ENCODE measurements around the gene CPE. TPM values are rescaled to one million over a fixed set of nuclear protein-coding genes. Genes with fewer than 3 reads are reported as not detected.
A peak's percentile ranks its signal among the peaks of the same experiment; 100 is the strongest.

CPE gene
- 8.1 and 9.2 TPM in 2 replicates for total RNA-seq
- polyA plus RNA-seq: 2.2 and 2.7 TPM in 2 replicates
- 2.6 and 2.7 TPM in 2 replicates for polyA plus RNA-seq (2011; cell fraction: cytosol; rRNA removed)
- polyA plus RNA-seq (2011; cell fraction: nucleus; rRNA removed): 1.1 and 1.3 TPM in 2 replicates
- polyA plus RNA-seq (2012): 1.4 and 1.9 TPM in 2 replicates
- polyA minus RNA-seq: 4.4 and 6.5 TPM in 2 replicates
- polyA minus RNA-seq (2011; cell fraction: cytosol; rRNA and poly(A)+ RNA removed): 2.7 TPM
- 0.24 and 0.58 TPM in 2 replicates for polyA minus RNA-seq (2011; cell fraction: nucleus; rRNA and poly(A)+ RNA removed)
- Bru-seq, nascent RNA: percentile 33 among the genes with signal in this experiment
- BruChase-seq, experiment 1, labeled RNA remaining after a 6-hour chase: percentile 31 among the genes with signal in this experiment
- percentile 26 among the genes with signal in this experiment for BruChase-seq, experiment 2, labeled RNA remaining after a 2-hour chase
- long read RNA-seq, transcript CPE-201 (9 exons, 2,421 nt): major isoform, 32 of 33 reads
- long read RNA-seq, partial matches to known transcripts: 0 of 33 reads
- long read RNA-seq, other reads (novel, unspliced or antisense): 1 of 33 reads

DNA sequence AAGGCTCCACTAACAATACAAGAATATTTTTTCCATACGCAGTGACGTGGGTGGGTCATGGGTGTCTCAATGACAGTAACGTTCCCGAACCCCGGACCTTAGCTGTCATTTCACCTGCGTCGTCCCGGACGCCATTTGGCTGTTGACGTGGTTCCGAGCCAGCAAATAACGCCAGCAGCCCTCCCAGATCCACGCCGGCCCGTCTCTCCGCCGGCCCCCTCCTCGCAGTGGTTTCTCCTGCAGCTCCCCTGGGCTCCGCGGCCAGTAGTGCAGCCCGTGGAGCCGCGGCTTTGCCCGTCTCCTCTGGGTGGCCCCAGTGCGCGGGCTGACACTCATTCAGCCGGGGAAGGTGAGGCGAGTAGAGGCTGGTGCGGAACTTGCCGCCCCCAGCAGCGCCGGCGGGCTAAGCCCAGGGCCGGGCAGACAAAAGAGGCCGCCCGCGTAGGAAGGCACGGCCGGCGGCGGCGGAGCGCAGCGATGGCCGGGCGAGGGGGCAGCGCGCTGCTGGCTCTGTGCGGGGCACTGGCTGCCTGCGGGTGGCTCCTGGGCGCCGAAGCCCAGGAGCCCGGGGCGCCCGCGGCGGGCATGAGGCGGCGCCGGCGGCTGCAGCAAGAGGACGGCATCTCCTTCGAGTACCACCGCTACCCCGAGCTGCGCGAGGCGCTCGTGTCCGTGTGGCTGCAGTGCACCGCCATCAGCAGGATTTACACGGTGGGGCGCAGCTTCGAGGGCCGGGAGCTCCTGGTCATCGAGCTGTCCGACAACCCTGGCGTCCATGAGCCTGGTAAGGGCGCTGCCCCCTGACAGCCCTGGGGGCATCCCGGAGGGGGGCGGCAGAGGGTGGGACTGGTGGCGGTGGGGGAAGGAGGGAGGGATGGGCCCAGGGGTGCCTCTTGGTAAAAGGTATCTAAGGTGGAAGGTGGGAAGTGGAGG lies at the start of gene CPE:
CPE (plus strand) TSS at position 264 of the 933 bp plus-strand sequence; CDS start at position 478, 214 bp downstream.
- Histone ChIP-seq H3K36me3 (ENCODE audit: control insufficient read depth in 2 of 2, extremely low read depth in 1 of 2, insufficient read depth in 2 of 2, low read length in 2 of 2) (no peaks in the 10 kb centered on the region), H3K9ac (replicated peaks; ENCODE audit: extremely low read depth, insufficient read depth, low read length) (peak within 1 kb of the TSS; percentile 28), H3K27me3 (ENCODE audit: control insufficient read depth in 2 of 2, insufficient read depth in 2 of 2, low read length in 2 of 2) (peaks cover 2 to 4% of the 10 kb centered on the region in 2 experiments), H3K4me1 (ENCODE audit: control insufficient read depth, extremely low read depth, insufficient read depth, low read length) (peaks cover 4% of the 10 kb centered on the region), H3K4me3 (replicated peaks in 1 of 3; ENCODE audit: insufficient read depth in 1 of 3, low read depth in 1 of 3, low read length in 3 of 3) (peak within 1 kb of the TSS; percentile 30 to 70 (median 49)), H4K20me1 (replicated peaks; ENCODE audit: control insufficient read depth, extremely low read depth, insufficient read depth, low read length) (no peaks in the 10 kb centered on the region), H3K79me2 (ENCODE audit: control insufficient read depth, insufficient read depth, low read length) (no peaks in the 10 kb centered on the region), H3K4me2 (ENCODE audit: insufficient read depth, low read length) (peak within 1 kb of the TSS; percentile 99), H3K9me1 (replicated peaks; ENCODE audit: control insufficient read depth, extremely low read depth, insufficient read depth, low read length) (no peaks in the 10 kb centered on the region), H2AFZ (ENCODE audit: low read depth, low read length) (peak within 1 kb of the TSS; percentile 91), H3K9me3 (replicated peaks; ENCODE audit: control insufficient read depth, insufficient read depth, low read length) (no peaks in the 10 kb centered on the region), H3K27ac (ENCODE audit: insufficient read depth, low read depth, low read length) (no peak within 1 kb of the TSS)
- CTCF ChIA-PET: interaction anchor here (0.9 to 3.7 kb wide), 10 partner anchors 8 to 267 kb away, joined by 3 to 23 read pairs (median 4); partner anchors contain the start of gene TMEM192
- peak; percentile 80 for DNase-seq (ENCODE audit: low read depth, low spot score)
- POLR2A ChIA-PET: no interaction called here
- no TSS peak for BruUV-seq (replicated peaks)
- dilution Hi-C loops (cut with MboI; ENCODE audit: extremely low pct_ligation_motif_present, low sequenced_read_pairs): no loop called here
- intact Hi-C loops (cut with micrococcal nuclease): loop anchor here (1.0 to 10.0 kb wide), 3 partner anchors 52 to 716 kb away; partner anchors contain the start of gene MSMO1
- TF ChIP-seq EZH2 (IDR thresholded peaks at IDR 0.05; ENCODE audit: borderline replicate concordance, low read depth, low read length, severe bottlenecking): no peak
- no peak for TF ChIP-seq MYC (IDR thresholded peaks at IDR 0.05; ENCODE audit: low read depth, low read length)
- TF ChIP-seq, protein P1, sequence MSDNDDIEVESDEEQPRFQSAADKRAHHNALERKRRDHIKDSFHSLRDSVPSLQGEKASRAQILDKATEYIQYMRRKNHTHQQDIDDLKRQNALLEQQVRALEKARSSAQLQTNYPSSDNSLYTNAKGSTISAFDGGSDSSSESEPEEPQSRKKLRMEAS (IDR thresholded peaks at IDR 0.05; ENCODE audit: insufficient read depth, insufficient read length): peak; percentile 13
- no peak for TF ChIP-seq GATA2 (IDR thresholded peaks at IDR 0.05; ENCODE audit: insufficient read depth, insufficient read length, low read depth, low read length)
- no peak for TF ChIP-seq POLR2A (IDR thresholded peaks at IDR 0.05; ENCODE audit: low read depth, low read length)
- TF ChIP-seq, protein P2, sequence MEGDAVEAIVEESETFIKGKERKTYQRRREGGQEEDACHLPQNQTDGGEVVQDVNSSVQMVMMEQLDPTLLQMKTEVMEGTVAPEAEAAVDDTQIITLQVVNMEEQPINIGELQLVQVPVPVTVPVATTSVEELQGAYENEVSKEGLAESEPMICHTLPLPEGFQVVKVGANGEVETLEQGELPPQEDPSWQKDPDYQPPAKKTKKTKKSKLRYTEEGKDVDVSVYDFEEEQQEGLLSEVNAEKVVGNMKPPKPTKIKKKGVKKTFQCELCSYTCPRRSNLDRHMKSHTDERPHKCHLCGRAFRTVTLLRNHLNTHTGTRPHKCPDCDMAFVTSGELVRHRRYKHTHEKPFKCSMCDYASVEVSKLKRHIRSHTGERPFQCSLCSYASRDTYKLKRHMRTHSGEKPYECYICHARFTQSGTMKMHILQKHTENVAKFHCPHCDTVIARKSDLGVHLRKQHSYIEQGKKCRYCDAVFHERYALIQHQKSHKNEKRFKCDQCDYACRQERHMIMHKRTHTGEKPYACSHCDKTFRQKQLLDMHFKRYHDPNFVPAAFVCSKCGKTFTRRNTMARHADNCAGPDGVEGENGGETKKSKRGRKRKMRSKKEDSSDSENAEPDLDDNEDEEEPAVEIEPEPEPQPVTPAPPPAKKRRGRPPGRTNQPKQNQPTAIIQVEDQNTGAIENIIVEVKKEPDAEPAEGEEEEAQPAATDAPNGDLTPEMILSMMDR (IDR thresholded peaks at IDR 0.05; ENCODE audit: extremely low read depth in 1 of 2, insufficient read depth in 1 of 2, low read depth in 1 of 2, low read length in 2 of 2): peak; percentile 37 to 89
- peak; percentile 22 for TF ChIP-seq POLR2AphosphoS5 (IDR thresholded peaks at IDR 0.05; ENCODE audit: insufficient read depth, low read depth, low read length)
- no peak for TF ChIP-seq FOS (IDR thresholded peaks at IDR 0.05; ENCODE audit: borderline replicate concordance, insufficient read depth, low read length)
- no peak for TF ChIP-seq JUN (IDR thresholded peaks at IDR 0.05; ENCODE audit: borderline replicate concordance, insufficient read depth, insufficient read length, low read depth)
- FAIRE-seq: peak; percentile 82

Data from endothelial cell of umbilical vein (primary cell).